B cell (primary cell): ENCODE measurements around the gene POLR1B. TPM values are rescaled to one million over a fixed set of nuclear protein-coding genes. Genes with fewer than 3 reads are reported as not detected.

Source experiments
- ATAC-seq: fragments of 200-7000 bp; cut with Tn5 transposase; one replicate; pipeline ENCODE4 v1.10.0; 2021; ENCODE audit warnings: low read depth, mild to moderate bottlenecking, moderate number of reproducible peaks, moderate library complexity
- CTCF ChIA-PET: fragments of 350-600 bp; sonication (Branson Sonifier 250); formaldehyde crosslinking; loops from one replicate; lab custom pipeline; 2021; ENCODE audit warnings: antibody characterized with exemption, inconsistent platforms; lab: Charles Lee
- POLR2A ChIA-PET: fragments of 350-600 bp; sonication (Branson Sonifier 250); formaldehyde crosslinking; loops from one replicate; lab custom pipeline; 2021; ENCODE audit warnings: antibody characterized with exemption; lab: Charles Lee
- DNase-seq: peaks from one replicate; pipeline ENCODE4 v3.0.0; 2013
- H2AFZ ChIP-seq: 2 replicates; pipeline ENCODE4 v1.6.1; 2012; ENCODE audit warnings: mild to moderate bottlenecking, low read depth, low read length; ENCODE audit not compliant: insufficient read depth, poor library complexity, severe bottlenecking
- H3K27ac ChIP-seq, 2 donors: 1 replicate in 1 of 2; 2 replicates in 1 of 2; pipeline ENCODE4 v1.5.1; 2012 to 2013; ENCODE audit warnings: low read length in 2 of 2, mild to moderate bottlenecking in 2 of 2, moderate library complexity in 1 of 2
- H3K27me3 ChIP-seq, 4 experiments: fragments of 200-600 bp in 1 of 4; sonication (generic) in 1 of 4; replicated peaks in 1 of 4; 1 replicate in 2 of 4; 2 replicates in 2 of 4; pipeline versions ENCODE4 v1.6.1 to v1.7.0; 2013 to 2016; ENCODE audit warnings: low read length in 3 of 4, mild to moderate bottlenecking in 2 of 4, mixed read lengths in 1 of 4, moderate library complexity in 1 of 4; ENCODE audit not compliant: insufficient read depth in 4 of 4, control insufficient read depth in 3 of 4; ENCODE audit errors: control extremely low read depth in 1 of 4
- H3K36me3 ChIP-seq, 2 experiments: replicated peaks in 1 of 2; 1 replicate in 1 of 2; 2 replicates in 1 of 2; pipeline versions ENCODE4 v1.6.1 to v1.7.1; 2013; ENCODE audit warnings: low read length in 1 of 2; ENCODE audit not compliant: insufficient read depth in 2 of 2, control insufficient read depth in 1 of 2; ENCODE audit errors: control extremely low read depth in 1 of 2, extremely low read depth in 1 of 2
- H3K4me1 ChIP-seq, 2 donors: fragments of 200-600 bp in 1 of 2; sonication (generic) in 1 of 2; 1 replicate in 1 of 2; 2 replicates in 1 of 2; pipeline versions ENCODE4 v1.5.1 to v1.6.1; 2013 to 2017; ENCODE audit warnings: low read length in 2 of 2; ENCODE audit not compliant: control insufficient read depth in 2 of 2, insufficient read depth in 2 of 2
- H3K4me2 ChIP-seq: replicated peaks from 2 replicates; pipeline ENCODE3; 2012; ENCODE audit warnings: mild to moderate bottlenecking, low read depth, low read length; ENCODE audit not compliant: poor library complexity, severe bottlenecking
- H3K4me3 ChIP-seq, 5 experiments: fragments of 200-600 bp in 1 of 5; sonication (generic) in 1 of 5; 1 replicate in 3 of 5; 2 replicates in 2 of 5; pipeline versions ENCODE4 v1.5.1 to v1.7.0; 2011 to 2016; ENCODE audit warnings: low read length in 4 of 5, mild to moderate bottlenecking in 4 of 5, low read depth in 2 of 5, control low read depth in 1 of 5, moderate library complexity in 1 of 5; ENCODE audit not compliant: insufficient read depth in 1 of 5; ENCODE audit errors: control extremely low read depth in 1 of 5, extremely low read depth in 1 of 5
- H3K79me2 ChIP-seq: fragments of 200-600 bp; sonication (generic); one replicate; pipeline ENCODE4 v1.6.0; 2016; ENCODE audit warnings: low read length; ENCODE audit not compliant: control insufficient read depth, insufficient read depth
- H3K9ac ChIP-seq: fragments of 200-600 bp; sonication (generic); 2 replicates; pipeline ENCODE4 v1.6.1; 2017; ENCODE audit warnings: mild to moderate bottlenecking, low read length, moderate library complexity
- H3K9me3 ChIP-seq, 3 donors: one replicate each; pipeline versions ENCODE4 v1.6.1 to v1.7.1; 2013; ENCODE audit warnings: low read length in 2 of 3; ENCODE audit not compliant: control insufficient read depth in 2 of 3, insufficient read depth in 1 of 3; ENCODE audit errors: control extremely low read depth in 1 of 3
- H4K20me1 ChIP-seq: 2 replicates; pipeline ENCODE4 v1.6.0; 2012; ENCODE audit warnings: mild to moderate bottlenecking, low read length; ENCODE audit not compliant: insufficient read depth, control insufficient read depth, poor library complexity, severe bottlenecking
- H3K27ac Mint-ChIP-seq: one replicate; pipeline ENCODE4 v1.8.0; 2021; ENCODE audit warnings: mixed read lengths
- H3K27me3 Mint-ChIP-seq: one replicate; pipeline ENCODE4 v1.8.0; 2021; ENCODE audit warnings: mixed read lengths
- H3K4me1 Mint-ChIP-seq: one replicate; pipeline ENCODE4 v1.8.0; 2021; ENCODE audit warnings: mixed read lengths
- H3K4me3 Mint-ChIP-seq: one replicate; pipeline ENCODE4 v1.8.0; 2021; ENCODE audit warnings: mixed read lengths
- H3K9me3 Mint-ChIP-seq: one replicate; pipeline ENCODE4 v1.8.0; 2022; ENCODE audit warnings: mixed read lengths; ENCODE audit not compliant: insufficient read depth
- EZH2 ChIP-seq: IDR thresholded peaks from 2 replicates; pipeline ENCODE4 v1.6.1; 2012; ENCODE audit warnings: borderline replicate concordance, low read depth, mild to moderate bottlenecking, moderate library complexity, low read length; ENCODE audit not compliant: insufficient read depth, poor library complexity, severe bottlenecking
- WGBS: methylation state at CpG from one replicate; pipeline ENCODE4 v1.1.5; 2013; ENCODE audit warnings: missing lambda C conversion rate; ENCODE audit not compliant: insufficient coverage; 5-methylcytosine and 5-hydroxymethylcytosine counted together
- intact Hi-C: fragments of 100-400 bp; cut with micrococcal nuclease; formaldehyde crosslinking; loops from one replicate; pipeline ENCODE4 v1.10.0; 2022
- polyA plus RNA-seq: library from polyadenylated mRNA; depleted of rRNA; stranded (reverse); fragments of >200 nt; gene quantifications from 2 replicates; pipeline ENCODE4 v1.2.3, GENCODE V29; 2012
- total RNA-seq, 2 donors: library from RNA; stranded (reverse); fragments of 120-200 nt in 1 of 2; gene quantifications; 1 replicate in 1 of 2; 2 replicates in 1 of 2; pipeline versions ENCODE4 v1.2.3 to v1.2.4, GENCODE V29; 2013 to 2022
- TF ChIP-seq, protein P1 (sequence below): fragments of 200-600 bp; IDR thresholded peaks from one replicate; pipeline ENCODE4 v1.8.0; 2022; ENCODE audit warnings: antibody characterized with exemption, mild to moderate bottlenecking

The POLR1B gene
- total and polyA plus RNA-seq, 2 donors (not counting 1 experiment from before 2014, with no cell fraction given) = 7.0 to 32.5 TPM

DNA sequence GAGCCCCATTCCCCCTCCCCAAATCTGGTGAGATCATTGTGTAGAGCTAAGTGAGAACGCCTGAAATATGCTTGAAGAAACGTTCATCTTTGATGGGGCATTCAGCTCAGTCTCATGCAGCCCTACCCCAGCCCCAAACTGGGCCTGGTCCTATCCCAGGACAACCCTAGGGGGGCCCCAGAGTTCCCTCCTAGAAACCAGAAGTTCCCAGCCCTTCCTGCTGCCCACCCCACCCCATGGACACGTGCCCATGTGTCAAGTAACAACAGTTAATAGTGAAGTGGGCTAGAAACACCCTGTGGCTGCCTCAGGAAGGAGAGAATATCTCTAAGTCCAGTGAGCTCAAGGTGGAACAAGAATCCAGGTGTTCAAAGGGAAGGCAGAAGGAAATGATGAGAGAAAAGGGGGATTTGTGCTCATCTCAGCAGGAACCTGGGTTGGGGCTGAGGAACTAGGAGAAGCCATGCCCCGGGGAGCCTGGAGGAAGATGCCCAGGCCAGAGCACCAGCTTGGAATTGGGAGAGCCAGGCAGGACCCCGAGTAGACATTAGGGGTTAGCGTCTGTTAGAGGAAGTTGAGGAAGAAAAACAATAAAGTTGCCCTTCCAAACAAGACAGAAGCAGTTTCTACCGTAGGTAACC is 83.3 kb downstream of the POLR1B start:
- H3K4me3 ChIP-seq = no peak overlapping the region
- Mint-ChIP-seq H3K27ac (no peak overlapping the region), H3K4me1 (peaks cover 13% of the 10 kb centered on the region), H3K9me3 (no peaks in the 10 kb centered on the region), H3K4me3 (no peak overlapping the region), H3K27me3 (no peaks in the 10 kb centered on the region)
- no peak overlapping the region for H2AFZ ChIP-seq
- no peaks in the 10 kb centered on the region for H3K36me3 ChIP-seq
- ChIA-PET POLR2A (interaction anchor here (1.3 kb wide), 1 partner anchor 20 kb away, joined by 10 read pairs; the partner anchor contains the start of gene SLC20A1), CTCF (interaction anchor here (0.9 to 16.6 kb wide), 16 partner anchors 10 to 261 kb away, joined by 3 to 496 read pairs (median 6); partner anchors contain the start of genes NT5DC4 and SLC20A1)
- DNase-seq (no peak), ATAC-seq (no peak)
- no peak overlapping the region for H3K27ac ChIP-seq
- TF ChIP-seq, protein P1, sequence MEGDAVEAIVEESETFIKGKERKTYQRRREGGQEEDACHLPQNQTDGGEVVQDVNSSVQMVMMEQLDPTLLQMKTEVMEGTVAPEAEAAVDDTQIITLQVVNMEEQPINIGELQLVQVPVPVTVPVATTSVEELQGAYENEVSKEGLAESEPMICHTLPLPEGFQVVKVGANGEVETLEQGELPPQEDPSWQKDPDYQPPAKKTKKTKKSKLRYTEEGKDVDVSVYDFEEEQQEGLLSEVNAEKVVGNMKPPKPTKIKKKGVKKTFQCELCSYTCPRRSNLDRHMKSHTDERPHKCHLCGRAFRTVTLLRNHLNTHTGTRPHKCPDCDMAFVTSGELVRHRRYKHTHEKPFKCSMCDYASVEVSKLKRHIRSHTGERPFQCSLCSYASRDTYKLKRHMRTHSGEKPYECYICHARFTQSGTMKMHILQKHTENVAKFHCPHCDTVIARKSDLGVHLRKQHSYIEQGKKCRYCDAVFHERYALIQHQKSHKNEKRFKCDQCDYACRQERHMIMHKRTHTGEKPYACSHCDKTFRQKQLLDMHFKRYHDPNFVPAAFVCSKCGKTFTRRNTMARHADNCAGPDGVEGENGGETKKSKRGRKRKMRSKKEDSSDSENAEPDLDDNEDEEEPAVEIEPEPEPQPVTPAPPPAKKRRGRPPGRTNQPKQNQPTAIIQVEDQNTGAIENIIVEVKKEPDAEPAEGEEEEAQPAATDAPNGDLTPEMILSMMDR = no peak
- no peak for TF ChIP-seq EZH2
- intact Hi-C loops = loop anchor here (1.0 to 10.0 kb wide), 4 partner anchors 25 to 333 kb away; no protein-coding TSS in a partner anchor
- H3K9ac ChIP-seq = no peak overlapping the region
- WGBS = 74% methylated on average over 2 of the region's 7 CpGs
- no peaks in the 10 kb centered on the region for H3K27me3 ChIP-seq
- H3K4me1 ChIP-seq = peaks cover 5 to 28% of the 10 kb centered on the region in 2 donors
- H4K20me1 ChIP-seq = no peaks in the 10 kb centered on the region
- no peak overlapping the region for H3K4me2 ChIP-seq
- no peaks in the 10 kb centered on the region for H3K79me2 ChIP-seq
- H3K9me3 ChIP-seq = no peaks in the 10 kb centered on the region

DNA sequence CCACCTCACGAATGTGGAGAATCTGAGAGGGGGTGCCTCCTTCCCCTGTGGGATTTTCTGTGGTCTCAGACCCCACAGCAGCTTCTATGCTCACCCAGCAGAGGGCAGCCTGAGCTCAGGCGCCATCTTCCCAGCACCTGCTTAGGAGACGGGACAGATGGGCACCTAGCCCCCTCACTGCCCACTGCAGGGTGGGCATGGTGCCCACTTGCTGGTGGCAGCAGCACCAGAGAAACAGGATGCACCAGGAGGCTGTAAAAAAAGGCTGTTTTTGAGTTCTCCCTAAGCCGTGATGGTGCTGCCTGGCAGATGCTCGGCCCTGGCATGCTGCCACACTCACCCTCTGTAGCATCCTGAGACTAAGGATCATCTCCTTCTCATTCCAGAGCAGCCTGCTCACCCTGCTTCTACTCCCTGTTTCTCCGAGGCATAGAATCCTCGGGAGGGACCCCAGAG is 84.4 kb downstream of the POLR1B start:
- H3K27ac ChIP-seq = no peak overlapping the region
- DNase-seq (peak; percentile 82), ATAC-seq (peak; percentile 79)
- H2AFZ ChIP-seq = peak overlapping the region; percentile 81
- H3K9me3 ChIP-seq = no peaks in the 10 kb centered on the region
- peak overlapping the region; percentile 3 for H3K9ac ChIP-seq
- ChIA-PET CTCF (interaction anchor here (0.6 to 16.6 kb wide), 31 partner anchors 9 to 259 kb away, joined by 3 to 496 read pairs (median 4); partner anchors contain the start of genes CHCHD5, NT5DC4 and SLC20A1), POLR2A (interaction anchor here (0.9 to 1.7 kb wide), 4 partner anchors 10 to 99 kb away, joined by 3 to 10 read pairs (median 6); partner anchors contain the start of gene SLC20A1)
- no peaks in the 10 kb centered on the region for H3K36me3 ChIP-seq
- no peaks in the 10 kb centered on the region for H3K79me2 ChIP-seq
- H3K27me3 ChIP-seq = no peaks in the 10 kb centered on the region
- Mint-ChIP-seq H3K4me3 (peak overlapping the region; percentile 56), H3K4me1 (peaks cover 23% of the 10 kb centered on the region), H3K27ac (no peak overlapping the region), H3K9me3 (no peaks in the 10 kb centered on the region), H3K27me3 (no peaks in the 10 kb centered on the region)
- H3K4me1 ChIP-seq = peaks cover 15 to 39% of the 10 kb centered on the region in 2 donors
- peak overlapping the region; percentile 77 for H3K4me2 ChIP-seq
- H4K20me1 ChIP-seq = no peaks in the 10 kb centered on the region
- intact Hi-C loops = loop anchor here (1.0 to 10.0 kb wide), 4 partner anchors 26 to 332 kb away; no protein-coding TSS in a partner anchor
- peak overlapping the region in 3 of 5 experiments; percentile 39 to 59 (median 46) for H3K4me3 ChIP-seq
- WGBS = 9% methylated on average over 7 of the region's 7 CpGs
- TF ChIP-seq, protein P1 = peak; percentile 89
- no peak for TF ChIP-seq EZH2
